Stimulated activated CD4-positive, alpha-beta T cell treated with anti-CD3 and anti-CD28 coated beads, Interleukin-12 subunit alpha, Interleukin-12 subunit beta, amount 100 ng/mL, for 4 hours (primary cell): Measurements from ENCODE around the gene NARS2.

ENCODE experiments used
- DNase-seq: peaks from one replicate; pipeline ENCODE4 v3.0.0-alpha.2; 2020

NARS2 gene

DNA sequence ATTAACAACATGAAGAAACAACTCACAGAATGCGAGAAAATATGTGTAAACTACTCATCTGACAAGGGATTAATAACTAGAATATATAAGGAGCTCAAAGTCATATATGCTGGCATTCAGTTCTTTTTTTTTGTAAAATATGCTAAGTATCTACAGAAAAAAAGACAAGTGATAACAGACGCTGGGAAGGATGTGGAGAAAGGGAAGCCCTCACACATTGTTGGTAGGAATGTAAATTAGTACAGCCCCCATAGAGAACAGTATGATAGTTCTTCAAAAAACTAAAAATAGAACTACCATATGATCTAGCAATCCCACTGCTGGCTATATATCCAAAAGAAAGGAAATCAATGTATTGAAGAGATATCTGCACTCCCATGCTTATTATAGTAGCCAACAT, 170.9 kb downstream of the NARS2 start:
- DNase-seq: no peak

DNA sequence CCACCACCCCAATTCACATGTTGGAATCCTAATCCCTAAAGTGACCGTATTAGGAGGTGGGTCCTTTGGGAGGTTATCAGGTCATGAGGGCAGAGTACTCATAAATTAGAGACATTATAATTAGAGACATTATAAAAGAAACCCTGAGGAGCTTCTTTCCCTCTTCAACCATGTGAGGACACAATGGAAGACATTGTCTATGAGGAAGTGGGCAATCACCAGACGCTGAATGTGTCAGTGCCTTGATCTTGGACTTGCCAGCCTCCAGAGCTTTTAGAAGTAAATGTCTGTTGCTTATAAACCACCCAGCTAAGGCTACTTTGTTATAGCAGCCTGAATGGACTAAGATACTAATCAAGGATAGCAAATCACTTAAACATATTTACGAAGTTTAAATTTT, 171.8 kb downstream of the NARS2 start:
- DNase-seq: no peak

DNA sequence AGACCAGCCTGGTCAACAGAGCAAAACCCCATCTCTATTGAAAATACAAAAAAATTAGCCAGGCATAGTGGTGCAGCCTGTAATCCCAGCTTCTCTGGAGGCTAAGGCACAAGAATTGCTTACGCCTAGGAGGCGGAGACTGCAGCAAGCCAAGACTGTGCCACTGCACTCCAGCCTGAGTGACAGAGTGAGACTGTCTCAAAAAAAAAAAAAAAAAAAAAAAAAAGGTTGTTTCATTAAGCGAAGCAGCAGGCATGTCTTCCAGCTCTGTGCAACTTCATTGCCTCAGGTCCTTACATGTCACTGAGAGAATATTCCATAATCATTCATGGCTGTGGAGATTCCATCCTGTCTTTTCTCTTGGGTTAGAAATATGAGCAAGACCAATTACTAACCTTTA, 174.0 kb downstream of the NARS2 start:
- DNase-seq: no peak

DNA sequence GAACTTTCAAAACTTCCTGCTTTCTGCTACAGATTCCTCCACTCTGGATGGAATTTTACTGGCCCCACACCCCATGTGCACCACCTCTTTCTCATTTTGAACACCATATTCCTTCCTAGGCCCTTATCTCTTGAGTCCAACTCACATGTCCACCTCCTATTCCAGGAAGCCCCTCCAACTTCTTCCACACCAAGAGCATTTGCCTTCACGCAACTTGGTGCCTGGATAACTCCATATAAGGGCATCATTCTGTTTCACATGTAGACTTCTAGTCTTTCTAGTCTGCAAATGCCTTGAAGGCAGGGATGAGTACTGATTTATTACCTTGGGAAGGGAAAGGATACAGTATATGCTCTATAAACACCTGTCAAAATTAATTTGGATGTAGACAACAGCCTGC, 174.5 kb downstream of the NARS2 start:
- DNase-seq: no peak

DNA sequence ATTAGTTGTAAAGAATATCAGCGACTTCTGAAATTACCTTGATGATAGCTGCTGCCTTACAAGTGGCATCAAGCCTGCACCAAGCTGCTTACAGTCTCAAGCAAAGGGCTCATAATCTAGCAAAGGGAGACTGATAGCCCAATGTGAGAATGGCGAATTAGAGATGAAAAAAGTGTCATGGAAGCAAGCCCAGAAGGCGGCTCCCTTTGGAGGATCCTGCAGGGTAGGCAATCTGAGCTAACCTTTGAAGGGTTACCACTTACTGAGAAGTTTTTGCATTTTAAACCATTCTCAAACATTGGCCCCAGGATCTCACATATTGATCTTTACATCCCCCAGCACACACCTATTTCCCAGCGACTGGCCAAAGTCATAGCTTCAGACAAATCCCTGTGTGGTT, 175.5 kb downstream of the NARS2 start:
- no peak for DNase-seq

DNA sequence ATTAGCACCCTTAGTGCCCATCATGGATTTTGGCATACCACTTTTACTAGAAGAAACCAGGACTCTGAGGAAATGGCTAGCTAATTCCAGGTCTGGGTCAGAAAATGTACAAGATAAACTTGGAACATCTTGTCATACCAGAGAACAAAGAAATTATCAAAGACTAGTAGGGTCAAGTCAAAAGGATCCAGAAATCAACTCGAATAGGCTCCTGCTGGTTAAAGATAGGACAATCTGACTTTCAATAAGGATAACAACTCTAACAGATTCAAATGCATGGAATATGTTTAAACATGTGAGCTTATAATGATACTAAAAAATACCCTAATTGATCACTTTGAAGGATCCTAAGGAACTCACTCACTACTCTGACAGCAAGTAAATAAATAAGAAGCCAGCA, 175.9 kb downstream of the NARS2 start:
- no peak for DNase-seq

DNA sequence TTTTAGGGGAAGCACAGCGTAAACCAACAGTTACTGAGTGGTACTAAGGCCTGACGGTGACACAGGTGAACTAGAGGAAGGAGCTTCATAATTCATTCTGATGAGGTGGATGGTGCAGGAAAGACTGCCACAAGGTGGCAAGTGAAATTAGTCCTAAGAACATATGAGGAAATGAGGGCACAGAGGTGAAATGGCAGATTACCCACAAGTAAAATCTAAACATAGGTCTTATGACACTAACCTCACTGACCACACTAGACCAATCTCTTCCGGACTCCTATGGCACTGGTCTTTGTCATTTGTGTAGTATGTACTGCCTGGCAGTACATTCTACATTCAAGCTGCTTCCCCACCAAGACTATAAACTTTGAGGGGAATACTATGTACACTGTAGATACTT, 177.3 kb downstream of the NARS2 start:
- no peak for DNase-seq

DNA sequence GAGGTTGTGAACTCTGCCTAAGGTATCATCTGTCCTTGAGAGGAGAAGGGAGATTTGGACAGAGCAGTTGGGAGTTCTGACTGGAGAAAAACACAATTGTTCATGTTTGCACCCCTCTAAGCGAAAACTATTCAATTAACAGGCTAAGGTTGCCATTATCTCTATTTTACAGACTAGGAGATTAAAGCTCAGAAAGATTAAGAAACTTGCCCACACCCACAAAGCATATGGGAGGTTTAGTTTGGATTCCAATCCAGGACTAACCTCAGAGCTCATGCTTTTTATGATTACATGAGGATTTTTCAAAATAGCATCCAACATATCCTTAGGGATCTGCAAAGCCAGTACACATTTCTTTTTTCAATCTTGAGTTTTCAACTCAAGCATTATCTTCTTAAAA, 179.1 kb downstream of the NARS2 start:
- no peak for DNase-seq

DNA sequence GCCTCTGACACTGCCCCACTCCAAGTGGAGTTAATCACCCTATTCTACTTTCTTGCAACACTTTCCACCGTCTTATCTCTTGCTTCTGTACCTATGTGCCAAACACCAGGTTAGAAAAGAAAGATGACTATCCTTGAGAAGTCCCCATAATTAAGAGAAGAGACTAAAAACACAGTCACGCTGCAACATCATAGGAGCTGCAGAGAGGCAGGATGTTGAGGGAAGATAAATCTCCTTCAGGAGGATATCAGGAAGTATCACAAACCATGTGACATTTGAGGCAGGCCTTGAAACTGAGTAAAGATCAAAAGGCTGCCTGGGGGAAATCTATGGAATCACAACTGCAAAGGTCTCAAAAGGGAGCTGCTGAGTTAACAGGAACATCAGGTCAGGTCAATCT, 181.8 kb downstream of the NARS2 start:
- no peak for DNase-seq

DNA sequence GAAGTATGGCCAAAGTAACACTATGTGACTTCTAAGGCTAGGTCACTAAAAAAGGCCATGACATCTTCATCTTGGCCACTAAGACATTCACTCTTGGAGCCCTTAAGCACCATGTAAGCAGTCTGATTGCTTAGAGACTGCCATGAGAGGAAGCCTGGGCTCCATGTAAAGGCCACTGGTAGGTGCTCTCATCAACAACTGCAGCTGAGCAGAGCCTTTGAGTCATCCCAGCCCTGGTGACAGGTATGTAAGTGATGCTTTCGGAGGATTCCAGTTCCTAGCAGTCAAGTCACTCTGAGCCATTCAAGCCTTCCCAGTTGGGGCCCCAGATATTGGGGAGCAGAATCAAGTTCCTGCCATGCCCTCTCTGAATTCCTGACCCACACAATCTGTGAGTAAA, 183.2 kb downstream of the NARS2 start:
- no peak for DNase-seq

DNA sequence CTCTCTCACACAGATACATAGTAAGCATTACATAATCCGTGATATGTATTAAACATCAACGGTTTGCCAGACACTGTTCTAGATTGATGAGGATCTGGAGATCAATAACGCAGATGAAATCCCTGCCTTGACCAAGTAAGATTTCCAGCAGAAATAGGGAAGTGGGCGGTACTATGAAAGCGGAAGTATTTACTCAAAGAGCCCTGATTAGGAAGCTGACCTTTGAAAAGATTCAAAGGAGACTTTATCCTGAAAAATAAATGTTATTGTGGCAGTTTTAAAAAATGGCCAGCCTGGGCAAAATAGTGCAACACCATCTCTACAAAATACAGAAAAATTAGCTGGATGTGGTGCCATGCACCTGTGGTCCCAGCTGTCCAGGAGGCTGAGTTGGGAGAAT, 183.9 kb downstream of the NARS2 start:
- no peak for DNase-seq

DNA sequence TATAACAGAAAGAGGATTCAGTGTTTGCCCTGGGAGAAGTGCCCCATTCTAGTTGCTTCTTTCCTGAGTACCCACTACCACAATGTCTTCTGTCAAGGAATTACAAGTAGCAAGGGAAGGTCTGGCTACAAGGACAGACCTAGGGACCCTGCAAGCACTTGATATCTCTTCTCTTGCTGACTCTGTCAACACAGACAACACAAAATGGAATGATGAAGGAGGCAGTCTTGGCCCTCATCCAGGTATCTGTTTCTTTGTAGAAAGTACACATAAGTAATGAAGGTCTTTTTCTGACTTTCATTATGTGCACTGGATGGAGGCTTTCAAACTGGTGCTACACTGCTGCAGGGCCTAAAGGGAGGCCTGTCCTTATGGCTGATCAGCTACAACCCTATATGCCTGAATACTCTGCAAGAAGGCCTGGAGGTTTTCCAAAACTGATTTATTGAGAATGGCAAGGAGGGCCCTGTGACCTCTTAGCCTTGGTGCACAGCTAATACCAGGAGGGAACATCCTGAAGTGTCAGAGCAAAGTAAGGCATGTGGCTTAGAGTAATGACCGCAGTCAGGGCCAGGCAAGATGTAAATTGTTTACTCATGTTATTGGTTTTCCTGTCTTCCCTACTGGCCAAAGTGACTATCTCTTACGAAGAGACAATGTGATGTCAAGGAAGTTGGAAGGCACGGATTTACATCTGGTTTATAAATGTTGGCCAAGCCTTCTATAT, 188.3 kb downstream of the NARS2 start:
- DNase-seq: no peak
